Stimulated activated CD4-positive, alpha-beta T cell treated with anti-CD3 and anti-CD28 coated beads, TNF-alpha, amount 100 ng/mL, for 1 hour (primary cell): ENCODE results near the gene MUC2.

Source experiments
- DNase-seq, 3 donors: peaks; one replicate each; pipeline ENCODE4 v3.0.0-alpha.2; 2020; ENCODE audit warnings: low read depth in 3 of 3, low spot score in 1 of 3

Gene MUC2

DNA sequence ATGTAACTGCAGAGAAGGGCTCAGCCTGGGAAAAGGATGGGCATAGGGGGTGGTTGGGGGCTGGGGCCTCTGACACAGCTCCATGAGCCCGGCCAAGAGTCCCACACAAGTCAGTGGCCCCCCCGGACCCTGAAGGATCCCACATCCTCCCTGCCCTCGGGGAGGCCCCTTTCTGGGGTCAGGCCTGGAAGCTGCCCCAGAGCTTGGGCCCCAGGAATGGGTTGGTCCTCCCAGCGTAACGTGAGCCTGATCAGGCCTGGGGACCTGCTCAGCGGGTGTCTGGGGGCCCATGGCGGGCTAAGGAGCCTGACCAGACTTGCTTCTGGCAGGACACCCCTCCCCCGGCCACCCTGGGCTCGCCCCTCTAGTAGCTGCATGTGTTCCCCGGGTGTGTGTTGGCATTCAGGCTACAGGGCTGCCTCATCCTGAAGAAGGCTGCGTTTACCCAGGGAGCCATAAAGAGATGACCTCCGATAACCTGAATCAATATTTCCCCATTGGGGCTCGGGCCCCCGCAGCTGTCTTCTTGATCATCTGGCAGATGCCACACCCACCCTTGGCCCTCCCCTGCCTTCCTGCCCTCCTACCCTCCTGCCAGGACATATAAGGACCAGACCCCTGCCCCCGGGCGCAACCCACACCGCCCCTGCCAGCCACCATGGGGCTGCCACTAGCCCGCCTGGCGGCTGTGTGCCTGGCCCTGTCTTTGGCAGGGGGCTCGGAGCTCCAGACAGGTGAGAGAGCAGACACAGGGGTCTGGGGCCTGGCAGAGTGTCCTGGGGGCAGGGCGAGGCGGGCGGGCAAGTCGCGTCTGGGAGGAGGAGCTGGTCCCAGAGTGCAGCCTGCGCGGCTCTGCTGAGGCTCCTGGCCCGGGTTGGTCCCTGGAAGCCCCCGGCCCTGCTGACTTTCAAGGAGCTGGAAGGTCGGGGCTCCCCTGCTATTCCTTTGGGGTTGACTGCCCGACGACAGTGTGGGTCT, at the start of gene MUC2:
Gene MUC2, plus strand, starts transcription at position 631 of the 978 bp plus-strand sequence.
- DNase-seq = no peak

DNA sequence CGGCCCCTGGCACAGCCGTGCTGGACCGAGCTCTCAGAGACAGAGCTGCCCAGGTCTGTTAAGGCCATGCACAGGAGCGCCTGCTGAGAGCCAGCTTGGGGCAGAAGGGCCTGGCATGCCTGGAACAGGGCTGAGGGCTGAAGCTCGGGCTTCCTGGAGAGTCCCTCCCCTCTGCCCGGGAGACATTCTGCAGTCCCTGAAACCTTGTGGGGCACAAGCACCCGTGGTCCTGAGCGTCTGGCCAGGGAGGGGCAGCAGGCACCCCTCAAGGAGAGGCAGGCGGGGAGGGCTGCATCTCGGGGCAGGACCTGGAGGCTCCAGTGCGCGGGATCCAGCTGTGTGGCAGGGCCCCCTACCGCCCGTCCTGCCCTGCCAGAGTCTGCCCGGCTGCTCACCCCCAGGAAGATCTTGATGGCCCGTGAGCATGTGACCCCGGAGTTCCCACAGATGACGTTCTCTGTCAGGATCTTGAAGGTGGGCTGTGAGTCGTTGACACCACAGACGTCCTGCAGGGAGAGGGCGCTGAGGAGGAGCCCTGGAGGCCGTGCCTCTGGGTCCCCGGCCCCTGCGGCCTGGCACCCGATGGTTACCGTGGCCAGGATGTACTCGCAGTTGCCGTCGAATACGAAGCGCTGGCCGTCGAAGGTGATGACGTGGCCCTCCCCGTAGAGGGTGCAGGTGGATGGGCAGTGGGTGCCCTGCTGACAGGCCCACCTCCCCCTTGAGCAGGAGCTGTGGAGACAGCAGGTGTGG, 49.1 kb upstream of the MUC2 start:
- DNase-seq = no peak

DNA sequence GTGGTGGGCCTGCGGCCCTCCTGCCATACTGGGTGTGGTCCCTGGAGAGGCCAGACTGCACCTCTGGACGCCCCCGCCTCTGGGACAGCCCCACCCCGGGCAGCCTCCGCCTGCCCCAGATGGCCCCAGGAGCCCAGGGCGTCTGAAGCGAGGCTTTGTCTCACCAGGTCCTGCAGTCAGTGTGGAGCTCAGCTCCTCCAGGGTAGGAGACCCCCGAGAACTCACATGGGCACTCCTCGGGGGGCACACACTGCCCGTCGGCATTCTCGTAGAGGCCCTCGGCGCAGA, 48.6 kb upstream of the MUC2 start:
- DNase-seq = no peak

DNA sequence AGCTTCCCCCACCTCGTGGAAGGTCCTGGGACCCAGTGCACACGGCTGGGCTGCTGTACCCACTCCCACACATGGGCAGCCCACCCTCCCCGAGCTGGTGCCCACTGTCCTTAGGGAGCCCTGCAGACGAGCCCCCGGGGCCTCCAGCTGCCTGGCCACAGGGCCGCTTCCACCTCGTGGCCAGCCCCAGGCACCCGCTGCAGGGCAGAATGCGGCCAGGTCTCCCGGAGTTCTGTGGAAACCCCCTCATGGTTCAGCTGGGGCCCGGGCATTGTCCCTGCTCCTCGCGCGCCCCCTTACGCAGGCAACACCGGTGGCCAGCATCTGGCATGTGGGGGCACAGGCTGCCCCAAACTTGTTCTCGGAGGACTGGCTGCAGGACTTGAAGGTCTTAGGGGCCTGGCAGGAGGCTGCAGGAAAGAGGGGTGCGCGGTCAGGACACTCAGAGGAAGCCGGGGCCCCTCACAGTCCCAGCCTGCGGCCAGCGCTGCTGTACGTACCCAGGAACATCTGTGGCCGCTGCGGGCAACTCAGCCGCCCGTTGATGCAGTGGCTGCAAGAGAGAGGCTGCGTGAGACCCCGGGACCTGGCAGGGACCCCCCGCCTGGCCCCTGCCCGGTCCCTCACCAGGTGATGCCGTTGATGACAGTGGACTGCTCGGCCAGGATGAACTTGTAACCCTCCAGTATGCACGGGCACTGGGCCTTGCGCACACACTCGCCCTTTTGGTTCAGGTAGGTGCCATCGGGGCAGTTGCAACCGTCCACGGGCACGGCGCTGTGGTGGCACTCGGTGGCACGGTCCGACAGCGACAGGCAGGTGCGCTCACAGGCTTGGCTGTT, 47.8 kb upstream of the MUC2 start:
- no peak for DNase-seq

DNA sequence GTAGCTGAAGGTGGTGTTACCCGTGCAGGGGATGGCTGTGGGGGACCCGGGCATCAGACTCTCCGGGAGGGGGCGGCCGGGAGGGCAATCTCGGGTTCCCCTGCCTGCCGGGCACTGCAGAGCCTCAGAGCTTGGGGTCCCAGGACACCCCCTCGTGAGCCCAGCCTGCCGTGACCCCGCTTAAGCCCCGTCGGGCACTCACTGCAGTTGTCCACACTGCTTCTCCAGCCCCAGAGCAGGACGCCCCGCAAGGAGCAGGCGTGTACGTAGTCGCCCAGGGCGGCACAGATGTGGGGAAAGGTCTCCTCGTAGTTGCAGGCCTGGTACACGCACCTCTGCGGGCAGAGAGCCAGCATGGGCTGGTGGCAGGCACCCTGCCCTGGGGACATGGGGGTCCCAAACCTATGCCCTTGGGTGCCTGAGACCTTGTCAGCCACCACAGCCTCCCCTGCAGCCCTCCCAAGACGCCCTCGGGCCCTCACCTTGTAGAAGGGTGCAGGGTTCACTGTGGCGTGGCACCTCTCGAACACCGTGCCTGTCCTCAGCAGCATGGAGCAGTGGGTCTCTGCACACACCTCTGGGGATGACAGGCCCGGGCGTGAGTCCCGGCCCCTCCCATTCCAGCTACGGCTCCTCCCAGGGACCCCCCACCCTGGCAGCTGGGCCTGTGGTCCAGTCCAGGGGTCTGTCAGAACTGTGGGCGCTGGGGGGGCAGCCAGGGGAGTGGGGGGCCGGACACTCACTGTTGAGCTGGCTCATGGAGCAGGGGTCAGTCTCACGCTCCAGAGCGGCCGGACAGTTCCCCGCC, 47.0 kb upstream of the MUC2 start:
- no peak for DNase-seq

DNA sequence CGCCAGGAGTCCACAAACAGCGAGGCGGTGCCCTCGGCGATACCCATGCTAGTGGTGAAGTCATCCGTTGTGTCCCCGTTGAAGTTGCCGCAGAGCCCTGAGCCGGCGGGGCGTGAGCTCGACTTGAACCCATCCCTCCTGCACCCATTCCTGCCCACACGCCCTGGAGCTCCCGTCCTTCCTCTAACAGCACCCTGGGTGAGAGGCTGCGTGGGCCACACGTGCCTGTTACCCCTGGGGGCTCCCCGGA, 46.5 kb upstream of the MUC2 start:
- DNase-seq = no peak

DNA sequence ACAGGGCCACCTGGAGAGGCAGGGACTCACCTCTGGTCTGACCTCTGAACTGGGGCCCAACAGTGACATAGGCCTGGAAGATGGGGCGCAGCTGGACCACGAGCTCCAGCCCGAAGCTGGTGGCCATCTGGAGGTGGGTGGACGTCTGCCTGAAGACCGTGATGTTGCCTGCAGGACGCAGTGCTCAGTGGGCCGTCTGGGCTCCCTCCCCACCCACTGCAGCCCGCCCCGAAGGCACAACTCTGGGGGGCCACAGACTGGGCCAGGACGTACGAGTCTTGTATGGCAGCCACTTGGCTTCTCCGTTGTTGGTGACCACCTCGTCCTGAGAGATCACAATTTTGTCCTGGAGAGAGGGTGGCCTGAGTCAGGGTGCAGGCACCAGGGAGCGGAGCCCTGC, 46.1 kb upstream of the MUC2 start:
- DNase-seq = no peak

DNA sequence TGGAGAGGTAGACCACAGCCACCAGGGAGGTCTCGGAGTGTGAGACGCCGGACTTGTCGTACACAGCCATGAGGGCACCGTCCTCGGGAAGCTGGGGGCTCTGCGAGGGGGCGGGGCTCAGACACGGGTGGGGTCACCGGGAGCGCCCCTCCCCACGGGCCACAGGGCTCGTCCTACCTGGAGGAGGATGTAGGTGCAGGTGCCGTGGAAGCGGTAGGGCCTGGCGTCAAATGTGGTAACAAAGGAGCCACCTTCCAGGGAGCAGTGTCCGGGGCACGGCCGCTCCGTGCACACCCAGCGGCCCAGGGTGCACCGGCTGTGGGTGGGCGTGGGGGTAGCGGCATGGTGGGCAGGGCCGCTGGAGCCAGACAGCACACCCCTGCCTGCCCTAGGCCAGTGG, 45.6 kb upstream of the MUC2 start:
- DNase-seq = no peak

DNA sequence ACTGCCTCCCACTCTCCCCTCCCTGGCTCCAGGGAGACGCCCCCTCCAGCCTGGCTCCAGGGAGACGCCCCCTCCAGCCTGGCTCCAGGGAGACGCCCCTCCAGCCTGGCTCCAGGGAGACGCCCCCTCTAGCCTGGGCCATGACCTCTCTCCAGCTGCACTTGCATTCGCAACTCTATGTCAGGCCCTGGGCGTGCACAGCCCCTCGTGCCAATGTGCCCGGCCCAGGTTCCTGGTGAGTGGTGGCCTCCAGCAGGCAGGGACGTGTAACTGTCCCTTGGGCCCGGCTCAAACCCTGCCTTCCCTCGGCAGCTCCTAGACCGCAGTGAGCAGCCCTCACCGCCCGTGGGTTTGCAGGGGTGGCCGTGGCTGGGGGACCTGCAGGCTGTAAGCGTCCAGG, 45.0 kb upstream of the MUC2 start:
- DNase-seq = no peak

DNA sequence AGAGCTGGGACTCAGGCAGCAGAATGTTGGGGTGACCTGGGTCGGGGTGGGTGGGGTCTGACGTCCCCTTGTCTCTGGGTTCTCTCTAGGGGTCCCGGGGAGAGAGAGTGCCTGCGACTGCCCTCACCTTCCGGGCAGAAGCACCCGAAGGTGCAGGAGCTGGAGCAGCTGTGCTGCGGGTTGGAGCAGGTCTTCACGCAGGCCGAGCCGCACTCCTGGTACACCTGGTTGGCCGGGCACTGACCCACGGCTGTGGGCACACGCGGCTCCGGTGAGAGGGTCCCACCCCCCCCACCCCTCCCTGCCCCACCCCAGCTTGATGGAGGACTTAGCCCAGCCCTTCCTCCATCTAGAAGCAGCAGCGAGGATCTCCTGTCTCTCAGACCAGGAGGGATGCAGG, 44.6 kb upstream of the MUC2 start:
- DNase-seq = no peak

DNA sequence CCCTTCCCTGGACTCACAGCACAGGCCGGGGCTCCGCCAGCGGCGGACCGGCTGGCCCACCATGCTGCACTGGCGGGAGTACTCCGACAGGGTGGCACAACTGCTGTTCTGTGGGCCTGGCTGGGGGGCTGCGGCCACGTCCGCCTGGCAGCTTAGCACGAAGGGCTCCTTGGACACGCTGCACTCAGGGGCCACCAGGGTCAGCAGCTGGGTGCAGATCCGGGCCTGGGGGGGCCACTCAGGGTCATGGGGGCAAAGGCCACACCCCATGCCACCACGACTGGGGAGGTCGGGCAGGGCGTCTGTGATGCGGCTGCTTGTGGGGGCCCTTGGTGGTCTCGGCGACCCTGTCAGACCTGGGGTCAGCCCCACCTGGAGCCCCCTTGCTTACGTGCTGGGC, 44.1 kb upstream of the MUC2 start:
- DNase-seq = no peak

DNA sequence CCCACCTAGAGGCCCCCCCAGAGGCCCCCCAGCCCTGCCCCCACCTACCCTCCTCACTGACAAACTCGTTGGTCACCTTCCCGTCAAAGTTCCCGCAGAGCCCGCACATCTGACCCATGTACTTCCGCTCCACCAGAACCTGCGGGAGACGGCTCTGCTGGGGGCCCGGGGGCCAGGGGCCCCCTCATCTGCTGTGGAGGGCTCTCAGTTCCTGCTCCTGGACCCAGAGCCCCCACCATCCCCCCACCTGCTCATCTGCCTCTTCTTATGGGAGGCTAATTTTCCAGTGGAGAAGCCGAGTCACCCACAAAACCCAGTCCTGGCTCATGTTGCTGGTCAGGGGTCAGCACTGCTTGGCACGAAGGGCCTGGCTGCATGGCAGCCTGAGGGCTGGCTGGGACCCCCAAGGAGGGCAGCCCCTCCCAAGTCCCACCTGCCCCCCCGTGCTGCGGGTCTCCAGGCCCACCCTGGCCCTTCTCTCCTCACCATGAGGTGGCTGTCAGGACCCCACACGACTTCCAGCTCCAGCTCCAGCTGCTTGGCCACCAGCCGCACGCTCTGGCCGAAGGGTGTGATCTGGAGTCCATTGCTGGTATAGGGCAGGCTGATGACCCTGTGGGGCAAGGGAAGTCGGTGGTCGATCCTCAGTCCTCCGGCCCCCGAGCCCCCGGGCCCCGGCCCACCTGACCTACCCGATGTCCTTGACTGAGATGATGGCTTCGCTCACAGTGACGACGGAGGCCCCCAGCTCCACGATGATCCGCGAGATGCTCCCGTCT, 43.4 kb upstream of the MUC2 start:
- no peak for DNase-seq

DNA sequence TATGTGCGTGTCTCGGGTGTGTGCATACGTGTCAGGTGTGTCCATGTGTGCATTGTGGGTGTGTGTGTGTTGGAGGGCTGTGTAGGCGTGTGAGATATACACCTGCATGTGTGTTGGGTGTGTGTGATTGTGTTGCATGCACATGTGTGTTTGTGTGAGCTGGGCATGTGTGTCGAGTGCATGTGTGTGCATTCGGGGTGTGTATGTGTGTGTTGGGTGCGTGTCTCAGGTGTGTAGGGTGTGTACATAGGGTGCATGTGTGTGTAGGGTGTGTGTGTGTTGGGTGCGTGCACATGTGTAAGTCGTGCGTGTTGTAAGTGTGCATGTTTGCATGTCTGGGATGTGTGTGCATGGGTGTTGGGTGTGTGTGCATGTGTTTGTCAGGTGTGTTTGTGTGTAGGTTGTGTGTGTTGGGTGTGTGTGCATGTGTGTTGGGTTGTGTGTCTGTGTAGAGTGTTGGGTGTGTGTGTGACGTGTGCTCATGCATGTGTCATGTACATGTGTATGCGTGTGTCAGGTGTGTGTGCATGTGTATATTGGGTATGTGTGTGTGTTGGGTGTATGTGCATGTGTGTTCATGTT, 42.3 kb upstream of the MUC2 start:
- no peak for DNase-seq

DNA sequence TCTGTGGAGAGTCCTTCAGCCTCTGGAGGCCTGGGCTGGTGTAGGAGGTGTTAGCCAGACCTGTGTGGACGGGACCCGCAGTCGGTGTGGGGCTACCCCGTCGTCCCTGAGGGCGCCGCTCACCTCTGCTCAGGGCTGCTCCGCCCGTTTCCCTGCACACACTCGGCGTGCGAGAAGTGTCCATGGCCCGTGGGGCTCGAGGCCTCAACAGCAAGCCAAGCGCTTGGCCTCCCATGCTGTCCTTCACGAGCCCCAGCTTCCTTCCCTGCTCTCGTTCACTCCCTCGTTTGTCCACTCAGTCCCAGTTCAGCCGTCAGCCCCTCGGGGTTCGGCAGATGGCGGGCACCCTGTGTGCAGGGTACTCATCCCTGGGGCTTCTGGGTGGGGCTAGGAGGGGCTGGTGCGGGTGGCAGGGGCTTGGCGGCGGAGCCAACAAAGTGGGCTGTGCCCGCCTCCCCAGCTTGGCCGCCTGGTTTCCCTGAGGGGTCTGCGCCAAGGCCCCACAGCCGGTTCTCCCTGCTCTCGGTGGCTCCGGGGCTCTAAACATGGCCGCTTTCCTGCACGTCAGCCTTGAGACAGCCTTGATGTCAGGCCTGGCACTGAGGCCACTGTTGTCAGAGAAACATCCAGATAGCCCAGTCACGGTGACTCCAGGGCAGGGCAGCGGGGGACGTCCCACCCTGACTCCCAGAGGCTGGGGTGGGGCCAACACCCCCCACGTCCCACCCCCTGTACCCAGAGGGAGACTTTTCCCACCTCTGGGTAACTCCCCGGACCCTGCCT, 41.5 kb upstream of the MUC2 start:
- no peak for DNase-seq

DNA sequence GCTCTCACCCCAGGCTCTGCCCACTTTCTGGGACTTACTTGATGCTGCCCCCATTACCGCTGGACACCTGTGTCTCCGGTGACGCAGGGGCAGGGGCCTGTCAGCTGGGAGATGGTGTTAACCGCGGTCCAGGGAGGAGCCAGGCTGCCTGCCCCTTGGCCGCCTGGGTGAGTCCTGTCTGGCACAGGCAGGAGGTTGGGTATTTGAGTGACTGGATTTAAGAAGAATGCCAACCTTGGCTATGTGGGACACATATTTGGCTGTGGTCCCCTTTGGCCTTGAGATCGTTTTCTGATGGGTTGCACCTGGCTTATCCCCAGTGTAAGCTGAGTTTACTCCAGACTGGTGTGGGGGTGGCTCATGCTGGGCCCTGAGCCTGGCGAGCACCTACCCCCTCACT, 40.7 kb upstream of the MUC2 start:
- no peak for DNase-seq

DNA sequence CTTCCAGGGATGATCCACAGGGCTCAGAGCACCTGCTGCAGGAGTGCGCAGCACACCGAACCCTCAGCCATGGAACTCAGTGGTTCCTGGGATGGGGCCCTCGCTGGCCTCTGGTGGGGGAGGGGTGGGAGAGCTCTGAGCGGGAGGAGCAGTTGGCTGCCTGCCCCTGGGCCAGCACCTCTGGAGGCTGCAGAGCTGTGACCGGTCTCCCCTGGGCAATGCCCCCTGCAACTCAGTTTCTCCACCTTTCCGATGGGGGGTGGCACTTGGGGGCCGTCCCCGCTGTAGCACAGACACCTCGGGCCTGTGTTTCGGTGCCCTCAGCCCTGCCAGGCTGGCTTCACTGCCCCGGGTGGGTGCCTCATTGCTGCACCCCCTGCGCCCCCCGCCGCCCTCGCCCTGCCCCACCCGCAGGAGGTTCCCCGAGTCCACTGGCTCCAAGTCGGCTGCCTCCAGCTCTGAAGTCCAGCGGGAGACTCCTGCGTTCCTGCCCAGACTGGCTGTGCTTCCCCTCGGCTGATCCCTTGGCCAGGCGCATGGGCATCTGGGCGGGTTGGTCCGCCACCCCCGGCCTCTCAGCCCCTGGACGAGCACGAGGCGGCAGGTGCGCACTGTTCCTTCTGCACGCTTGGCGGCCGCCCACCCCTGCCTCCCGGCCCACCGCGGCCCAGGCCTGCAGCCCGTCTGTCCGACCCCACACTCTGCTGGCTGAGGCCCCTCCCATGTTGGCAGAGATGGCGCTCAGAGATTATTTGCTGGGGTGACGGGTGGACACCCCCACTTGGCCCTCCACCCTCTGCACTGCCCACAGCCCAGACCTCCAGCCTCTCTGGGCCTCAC, 40.0 kb upstream of the MUC2 start:
- DNase-seq = no peak

DNA sequence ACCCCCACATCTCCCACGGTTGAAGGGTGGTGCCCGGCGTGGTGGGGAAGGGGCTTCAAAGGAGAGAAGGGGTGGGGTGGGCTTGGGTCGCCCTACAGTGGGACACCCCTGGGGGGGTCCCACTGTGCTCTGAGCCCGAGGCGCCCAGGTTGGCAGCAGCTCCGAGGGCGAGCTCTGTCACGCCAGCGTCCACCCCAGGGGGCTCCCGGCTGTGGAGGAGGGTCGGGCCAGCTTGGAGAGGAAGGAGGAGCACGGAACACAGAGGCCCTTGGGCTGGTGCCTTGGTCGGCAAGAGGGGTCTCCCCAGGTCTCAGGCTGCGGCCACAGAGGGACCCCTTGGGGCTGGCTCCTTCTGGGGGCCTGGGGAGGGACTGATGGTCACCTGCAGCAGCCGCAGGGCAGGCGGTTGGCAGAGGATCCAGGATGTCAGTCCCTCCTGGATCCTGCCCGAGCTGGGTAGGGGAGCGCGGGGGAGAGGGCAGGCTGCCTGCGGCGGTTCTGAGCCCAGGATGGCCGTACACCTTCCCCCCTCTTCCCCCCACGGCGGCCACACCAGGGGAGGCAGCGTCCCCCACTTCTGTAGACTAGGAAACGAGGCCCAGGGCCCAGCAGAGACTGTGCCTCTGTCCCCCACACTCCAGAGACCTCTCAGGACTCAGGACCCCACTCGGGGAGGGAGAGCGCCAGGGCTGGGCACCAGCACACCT, 38.9 kb upstream of the MUC2 start:
- no peak for DNase-seq
